ENCODE results near the gene DLD. TPM values are rescaled to one million over a fixed set of nuclear protein-coding genes. Genes with fewer than 3 reads are reported as not detected.
A peak's percentile ranks its signal among the peaks of the same experiment; 100 is the strongest.
"Not testable (repeated sequence)": the region's sequence is repeated elsewhere in the genome, so short reads cannot be mapped to it uniquely, and the experiment has no call there.

The DLD gene
- total RNA-seq, 1 donor from 2014 or later, result 60.3 TPM

- Mint-ChIP-seq H3K9me3 (ENCODE audit: low read depth) (no peaks in the 10 kb centered on the region), H3K36me3 (ENCODE audit: low read depth) (peaks cover 40% of the 10 kb centered on the region), H3K27ac (ENCODE audit: unreplicated experiment) (peak overlapping the region; percentile 62), H3K4me3 (ENCODE audit: unreplicated experiment) (no peak overlapping the region), H3K4me1 (ENCODE audit: low read depth) (peaks cover 34% of the 10 kb centered on the region), H3K27me3 (ENCODE audit: low read depth) (no peaks in the 10 kb centered on the region)
- TF ChIP-seq CTCF (IDR thresholded peaks at IDR 0.05), result no peak
- DNase-seq (ENCODE audit: low spot score), result no peak
Observed at GRCh38 chr7:107920048-107920772, 29.2 kb downstream of the DLD start.

GRCh38 chr7:107921826-107922225, 30.8 kb downstream of the DLD start:
- Mint-ChIP-seq H3K36me3 (ENCODE audit: low read depth) (peaks cover 52% of the 10 kb centered on the region), H3K4me1 (ENCODE audit: low read depth) (peaks cover 50% of the 10 kb centered on the region)
- not testable (repeated sequence) for H3K4me3 Mint-ChIP-seq (ENCODE audit: unreplicated experiment); H3K9me3 Mint-ChIP-seq (ENCODE audit: low read depth); H3K27me3 Mint-ChIP-seq (ENCODE audit: low read depth); DNase-seq (ENCODE audit: low spot score); H3K27ac Mint-ChIP-seq (ENCODE audit: unreplicated experiment)

- no peaks in the 10 kb centered on the region for H3K27me3 Mint-ChIP-seq (ENCODE audit: low read depth)
- peaks cover 52% of the 10 kb centered on the region for H3K36me3 Mint-ChIP-seq (ENCODE audit: low read depth)
- no peak overlapping the region for H3K27ac Mint-ChIP-seq (ENCODE audit: unreplicated experiment)
- DNase-seq (ENCODE audit: low spot score), result no peak
- no peaks in the 10 kb centered on the region for H3K9me3 Mint-ChIP-seq (ENCODE audit: low read depth)
- H3K4me3 Mint-ChIP-seq (ENCODE audit: unreplicated experiment), result no peak overlapping the region
- TF ChIP-seq CTCF (IDR thresholded peaks at IDR 0.05), result no peak
- H3K4me1 Mint-ChIP-seq (ENCODE audit: low read depth), result peaks cover 57% of the 10 kb centered on the region
Observed at GRCh38 chr7:107922886-107923285, 31.9 kb downstream of the DLD start.

GRCh38 chr7:107924841-107925504, 34.0 kb downstream of the DLD start:
- peak overlapping the region; percentile 59 for H3K27ac Mint-ChIP-seq (ENCODE audit: unreplicated experiment)
- no peak for TF ChIP-seq CTCF (IDR thresholded peaks at IDR 0.05)
- H3K4me3 Mint-ChIP-seq (ENCODE audit: unreplicated experiment), result no peak overlapping the region
- peaks cover 57% of the 10 kb centered on the region for H3K36me3 Mint-ChIP-seq (ENCODE audit: low read depth)
- peaks cover 53% of the 10 kb centered on the region for H3K4me1 Mint-ChIP-seq (ENCODE audit: low read depth)
- H3K27me3 Mint-ChIP-seq (ENCODE audit: low read depth), result no peaks in the 10 kb centered on the region
- no peak for DNase-seq (ENCODE audit: low spot score)
- no peaks in the 10 kb centered on the region for H3K9me3 Mint-ChIP-seq (ENCODE audit: low read depth)

- H3K27me3 Mint-ChIP-seq (ENCODE audit: low read depth), result no peaks in the 10 kb centered on the region
- peak overlapping the region; percentile 23 for H3K27ac Mint-ChIP-seq (ENCODE audit: unreplicated experiment)
- peaks cover 44% of the 10 kb centered on the region for H3K4me1 Mint-ChIP-seq (ENCODE audit: low read depth)
- no peaks in the 10 kb centered on the region for H3K9me3 Mint-ChIP-seq (ENCODE audit: low read depth)
- no peak for TF ChIP-seq CTCF (IDR thresholded peaks at IDR 0.05)
- peaks cover 66% of the 10 kb centered on the region for H3K36me3 Mint-ChIP-seq (ENCODE audit: low read depth)
- DNase-seq (ENCODE audit: low spot score), result no peak
- H3K4me3 Mint-ChIP-seq (ENCODE audit: unreplicated experiment), result no peak overlapping the region
Observed at GRCh38 chr7:107926481-107926880, 35.5 kb downstream of the DLD start.

Data from chondrocyte (in vitro differentiated cells).